UCSD-AML1 (cell line): ENCODE measurements around the gene FGF3.

ENCODE experiments used
- DNase-seq: peaks from one replicate; lab custom pipeline; 2025; ENCODE audit not compliant: unreplicated experiment; lab: John Stamatoyannopoulos, UW

The FGF3 gene

DNA sequence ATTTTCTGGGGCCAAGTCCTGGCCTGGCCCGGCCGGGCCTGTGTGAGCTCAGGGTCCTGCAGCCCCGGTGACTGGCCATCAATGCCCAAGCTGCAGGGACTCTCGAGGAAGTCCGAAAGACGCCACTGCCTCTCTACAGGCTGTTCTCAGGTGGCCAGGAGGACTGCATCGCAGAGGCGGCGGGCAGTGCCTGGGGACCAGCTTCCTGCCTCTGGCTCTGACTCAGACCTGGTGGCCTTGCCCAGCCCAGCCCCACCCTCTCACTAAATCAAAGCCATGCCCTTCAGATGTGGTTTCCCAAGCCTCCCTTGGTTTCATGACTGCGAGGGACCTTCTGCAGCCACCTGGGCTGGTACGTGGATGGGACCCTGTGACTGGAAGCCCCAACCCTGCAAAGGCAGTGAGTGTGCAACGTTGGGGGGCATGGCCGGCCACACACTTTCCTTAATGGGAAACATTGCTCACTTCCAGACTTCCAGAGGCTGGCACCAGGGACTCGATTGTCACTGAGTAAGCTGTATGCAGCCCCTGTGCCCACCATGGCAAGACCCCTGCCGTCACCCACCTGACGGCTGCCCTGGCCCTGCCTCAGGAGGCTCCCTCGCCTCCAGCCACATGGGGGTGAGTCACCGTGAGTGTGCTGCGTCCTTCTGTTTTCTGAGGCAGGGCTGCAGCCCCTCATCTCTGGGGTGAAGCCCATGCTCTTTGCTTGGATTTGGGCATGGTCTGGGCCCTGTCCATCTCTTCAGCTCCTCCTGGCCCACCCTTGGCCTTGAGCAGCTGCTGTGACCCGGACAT is 6.0 kb upstream of the FGF3 start:
- DNase-seq = no peak

- no peak for DNase-seq
Observed at GRCh38 chr11:69823641-69824265, 4.5 kb upstream of the FGF3 start.

- no peak for DNase-seq
Observed at GRCh38 chr11:69822676-69823494, 3.7 kb upstream of the FGF3 start.

DNA sequence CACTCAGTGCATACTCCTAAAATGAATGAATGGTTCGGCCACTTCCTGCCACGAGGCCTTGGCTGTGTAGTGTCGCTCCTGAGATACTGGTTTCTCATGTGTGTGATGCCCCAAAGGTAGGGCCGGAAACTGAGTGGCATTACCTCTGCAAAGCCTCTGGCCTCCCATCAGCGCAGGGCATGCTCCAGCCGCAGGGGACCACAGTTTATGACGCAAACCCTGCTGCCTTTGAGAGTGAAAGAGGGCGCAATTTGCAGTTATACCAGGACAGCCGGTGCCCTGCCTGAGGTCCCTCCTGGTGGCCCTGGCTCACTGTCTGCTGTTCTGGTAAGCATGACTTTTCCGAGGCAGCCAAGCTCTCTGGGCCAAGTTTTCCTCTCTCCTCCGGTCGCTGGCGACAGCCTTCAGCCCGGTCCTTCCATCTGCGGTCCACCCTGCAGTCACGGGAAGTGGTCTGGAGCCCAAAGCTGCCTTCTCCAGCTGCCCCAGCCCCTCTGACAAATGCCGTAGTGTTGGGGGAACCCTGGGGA is 2.4 kb upstream of the FGF3 start:
- no peak for DNase-seq

- no peak for DNase-seq
Observed at GRCh38 chr11:69820441-69820840, 1.2 kb upstream of the FGF3 start.

GRCh38 chr11:69819541-69820070 is 390 bp upstream of the FGF3 start:
- DNase-seq = no peak

GRCh38 chr11:69818231-69818602 is 999 bp downstream of the FGF3 start:
- no peak for DNase-seq

- DNase-seq = peak; percentile 44
Observed at GRCh38 chr11:69817265-69818230, 1.7 kb downstream of the FGF3 start.

GRCh38 chr11:69816671-69817070 is 2.5 kb downstream of the FGF3 start:
- DNase-seq = no peak

- no peak for DNase-seq
Observed at GRCh38 chr11:69815973-69816372, 3.2 kb downstream of the FGF3 start.

- no peak for DNase-seq
Observed at GRCh38 chr11:69814902-69815301, 4.3 kb downstream of the FGF3 start.

GRCh38 chr11:69814411-69814810 is 4.8 kb downstream of the FGF3 start:
- DNase-seq = no peak

DNA sequence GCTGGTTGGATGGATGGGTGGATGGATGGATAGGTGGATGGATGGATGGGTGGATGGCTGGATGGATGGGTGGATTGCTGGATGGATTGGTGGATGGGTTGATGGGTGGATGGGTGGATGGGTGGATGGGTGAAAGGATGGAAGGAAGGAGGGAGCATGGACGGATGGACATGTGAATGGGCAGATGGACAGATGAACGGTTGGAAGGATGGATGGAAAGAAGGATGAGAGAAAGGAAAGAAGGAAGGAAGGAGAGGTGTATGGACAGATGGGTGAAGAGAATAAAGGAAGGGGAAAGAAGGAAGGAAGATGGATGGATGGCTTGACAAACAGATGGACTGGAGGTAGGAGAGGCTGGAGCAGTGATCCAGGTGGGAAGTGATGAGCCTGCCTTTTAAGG is 5.4 kb downstream of the FGF3 start:
- no peak for DNase-seq

DNA sequence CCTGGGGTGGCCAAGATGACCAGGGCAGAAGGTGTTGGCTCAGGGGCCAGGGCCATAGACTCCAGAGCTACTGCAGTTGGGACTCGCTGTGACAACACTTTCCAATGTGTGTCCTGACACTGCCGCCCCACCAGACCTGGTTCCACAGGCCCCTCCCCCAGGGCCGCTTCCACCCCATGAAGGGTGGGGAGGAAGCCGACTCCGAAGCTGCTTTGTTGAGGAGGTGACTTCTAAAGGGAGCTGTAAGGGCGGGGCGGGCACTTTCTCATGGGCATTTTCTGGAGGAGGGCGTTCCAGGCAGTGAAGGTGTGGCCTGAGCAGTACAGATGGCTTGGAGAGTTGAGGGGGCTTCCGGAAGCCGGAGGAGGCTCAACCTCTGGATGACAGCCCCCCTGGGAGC is 6.3 kb downstream of the FGF3 start:
- no peak for DNase-seq

GRCh38 chr11:69812256-69812655 is 7.0 kb downstream of the FGF3 start:
- no peak for DNase-seq

DNA sequence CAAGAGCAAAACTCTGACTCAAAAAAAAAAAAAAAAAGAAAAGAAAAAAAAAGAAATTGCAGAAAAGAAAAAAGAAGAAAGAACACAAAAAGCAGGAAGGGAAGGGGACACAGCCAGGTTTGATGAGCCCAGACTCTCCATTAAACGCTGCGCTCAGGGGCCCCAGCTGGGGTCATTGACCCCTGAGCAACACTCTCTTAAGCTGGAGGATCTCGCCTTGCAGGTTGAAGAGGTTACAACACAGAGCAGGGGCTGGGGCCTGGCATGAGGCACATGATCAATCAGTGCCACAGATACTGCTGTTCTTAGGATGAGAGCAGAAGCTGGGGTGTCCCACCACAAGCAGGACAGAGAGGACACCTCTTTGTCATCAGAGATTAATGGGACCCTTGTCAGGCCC is 7.8 kb downstream of the FGF3 start:
- DNase-seq = no peak

DNA sequence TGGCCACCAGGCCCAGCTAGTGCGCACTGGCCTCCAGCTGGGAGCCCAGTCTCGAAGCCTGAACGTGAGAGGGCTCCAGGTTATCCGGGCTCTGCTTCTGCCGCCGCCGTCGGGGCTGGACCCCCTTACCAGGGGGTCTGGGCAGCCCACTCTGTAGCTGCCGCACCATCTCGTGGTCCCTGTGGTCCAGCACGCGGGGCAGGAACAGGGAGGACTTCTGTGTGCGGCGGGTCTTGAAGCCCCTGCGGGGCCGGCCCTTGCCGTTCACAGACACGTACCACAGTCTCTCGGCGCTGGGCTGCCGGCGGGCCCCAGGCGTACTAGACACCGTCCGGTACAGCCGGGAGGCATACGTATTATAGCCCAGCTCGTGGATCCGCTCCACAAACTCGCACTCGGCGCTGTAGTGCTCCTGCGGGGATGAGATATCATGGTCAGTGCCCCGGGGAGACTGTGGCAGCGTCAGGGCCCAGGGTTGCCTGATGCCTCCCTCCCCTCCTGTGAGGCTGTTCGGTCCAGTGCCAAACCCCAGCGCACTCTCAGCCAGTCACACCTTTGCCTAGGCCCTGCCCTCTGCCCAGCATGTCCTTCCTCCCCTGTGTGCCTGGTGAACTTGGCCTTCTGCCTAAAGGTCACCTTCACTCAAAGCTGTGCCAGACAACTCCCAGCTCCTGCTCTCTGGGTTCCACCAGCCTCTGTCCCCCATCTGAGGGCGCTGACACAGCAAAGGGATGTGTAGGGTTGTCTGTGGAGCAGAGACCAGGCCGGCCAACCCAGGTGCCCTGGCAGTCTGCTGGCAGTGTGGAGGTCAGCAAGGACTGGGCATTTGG is 8.7 kb downstream of the FGF3 start:
- no peak for DNase-seq

- DNase-seq = no peak
Observed at GRCh38 chr11:69808667-69809086, 10.5 kb downstream of the FGF3 start.

GRCh38 chr11:69807106-69807815 is 12.0 kb downstream of the FGF3 start:
- no peak for DNase-seq
